Pancreas (tissue), 10 donors: ENCODE measurements around the gene DDX6. TPM values are rescaled to one million over a fixed set of nuclear protein-coding genes. Genes with fewer than 3 reads are reported as not detected.
"Not testable (repeated sequence)": the region's sequence is repeated elsewhere in the genome, so short reads cannot be mapped to it uniquely, and the experiment has no call there.

Experiments used
- ATAC-seq, 4 donors: fragments of 200-7000 bp; cut with Tn5 transposase; one replicate each; pipeline versions ENCODE4 v1.8.0 to v1.9.1; 2020; ENCODE audit warnings: mild to moderate bottlenecking in 4 of 4, moderate library complexity in 4 of 4
- DNase-seq, 6 donors: peaks; one replicate each; pipeline ENCODE4 v3.0.0-alpha.2; 2020
- FAIRE-seq: peaks from 2 replicates; lab custom pipeline; 2012; peaks lifted over from hg19 to GRCh38; lab: Jason Lieb, UNC
- H3K27ac ChIP-seq, 4 donors: fragments of 200-600 bp; sonication (generic); 1 replicate in 3 of 4; 2 replicates in 1 of 4; pipeline versions ENCODE4 v1.5.0 to v1.8.0; 2020
- H3K27me3 ChIP-seq, 4 donors: fragments of 200-600 bp; one replicate each; pipeline ENCODE4 v1.8.0; 2021
- H3K36me3 ChIP-seq, 3 donors: fragments of 200-600 bp; sonication (generic) in 1 of 3; one replicate each; pipeline versions ENCODE4 v1.5.0 to v1.8.0; 2020 to 2021
- H3K4me1 ChIP-seq, 3 donors: fragments of 200-600 bp; one replicate each; pipeline ENCODE4 v1.8.0; 2021
- H3K4me3 ChIP-seq, 4 donors: fragments of 200-600 bp; sonication (generic) in 2 of 4; one replicate each; pipeline versions ENCODE4 v1.5.0 to v1.8.0; 2020 to 2021
- H3K9me3 ChIP-seq, 4 donors: fragments of 200-600 bp; one replicate each; pipeline ENCODE4 v1.8.0; 2021
- CTCF ChIP-seq, 4 donors: fragments of 200-600 bp; sonication (generic) in 3 of 4; IDR thresholded peaks; one replicate each; pipeline versions ENCODE4 v1.5.0 to v1.8.0; 2021; ENCODE audit warnings: antibody characterized with exemption in 4 of 4
- WGBS, 2 donors: extraction: QIAGEN DNeasy Blood & Tissue Kit; methylation state at CpG; one replicate each; pipeline ENCODE4 v1.1.7; 2013; 5-methylcytosine and 5-hydroxymethylcytosine counted together
- intact Hi-C, 3 donors: fragments of 100-400 bp; cut with DNase I; formaldehyde crosslinking; loops; one replicate each; pipeline versions ENCODE4 v1.11.1 to v1.14.2; 2022
- polyA plus RNA-seq, 2 donors: library from polyadenylated mRNA; stranded (reverse); fragments of 200-250 nt; gene quantifications; one replicate each; pipeline ENCODE4 v1.2.3, GENCODE V29; 2013
- total RNA-seq, 6 donors: library from RNA; stranded (reverse); fragmentation: NEBNext Ultra II Directional in 4 of 6; extraction: Animal tissue kit (Norgen Biotek cat#: 25700) in 4 of 6; gene quantifications; one replicate each; pipeline versions ENCODE4 v1.2.1 to v1.2.4, GENCODE V29; 2021 to 2023
- donor health status: healthy with polysubstance abuse.
- donor health status: DM: no; HTN: no; CAD: no; lungs with moderate emphysema.
- donor health status: DM: no; HTN: no; CAD: no.
- donor health status: control.
- donor health status: control.
- donor health status: Bipolar disorder and iron deficiency.
- donor health status: DM: yes; HTN: yes; CAD: no.
- donor health status: DM: no; HTN: no; CAD: no.
- donor health status: DM: no; HTN: no; CAD: no.
- donor health status: DM: yes; HTN: yes; CAD: no.

DDX6 gene
- total and polyA plus RNA-seq, 8 donors, result 16.1 to 74.2 (median 48.4) TPM

DNA sequence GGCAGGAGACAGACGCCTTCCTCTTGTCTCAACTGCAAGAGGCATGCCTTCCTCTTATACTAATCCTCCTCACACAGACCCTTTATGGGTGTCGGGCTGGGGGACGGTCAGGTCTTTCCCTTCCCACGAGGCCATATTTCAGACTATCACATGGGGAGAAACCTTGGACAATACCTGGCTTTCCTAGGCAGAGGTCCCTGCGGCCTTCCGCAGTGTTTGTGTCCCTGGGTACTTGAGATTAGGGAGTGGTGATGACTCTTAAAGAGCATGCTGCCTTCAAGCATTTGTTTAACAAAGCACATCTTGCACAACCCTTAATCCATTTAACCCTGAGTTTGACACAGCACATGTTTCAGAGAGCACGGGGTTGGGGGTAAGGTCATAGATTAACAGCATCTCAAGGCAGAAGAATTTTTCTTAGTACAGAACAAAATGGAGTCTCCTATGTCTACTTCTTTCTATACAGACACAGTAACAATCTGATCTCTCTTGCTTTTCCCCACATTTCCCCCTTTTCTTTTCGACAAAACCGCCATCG lies 69.4 kb downstream of the DDX6 start:
- intact Hi-C loops, H3K4me3 ChIP-seq, H3K36me3 ChIP-seq, H3K4me1 ChIP-seq, DNase-seq, H3K27ac ChIP-seq, H3K9me3 ChIP-seq, FAIRE-seq, ATAC-seq, H3K27me3 ChIP-seq: not testable (repeated sequence)
- 74 to 92% methylated on average over 3 to 8 of the region's 10 CpGs for WGBS, 2 donors

GRCh38 chr11:118720740-118721139 lies 70.2 kb downstream of the DDX6 start:
- H3K9me3 ChIP-seq, H3K27me3 ChIP-seq, intact Hi-C loops, H3K4me3 ChIP-seq, H3K27ac ChIP-seq, H3K4me1 ChIP-seq, ATAC-seq, FAIRE-seq, H3K36me3 ChIP-seq, DNase-seq: not testable (repeated sequence)
- WGBS, 2 donors, result 48 to 55% methylated on average over 7 to 8 of the region's 9 CpGs

- ATAC-seq, DNase-seq, H3K27me3 ChIP-seq, FAIRE-seq, intact Hi-C loops, H3K36me3 ChIP-seq, H3K9me3 ChIP-seq, H3K27ac ChIP-seq, H3K4me3 ChIP-seq: not testable (repeated sequence)
- H3K4me1 ChIP-seq, result peaks cover 0 to 16% (median 4%) of the 10 kb centered on the region in 3 donors
- 83 to 86% methylated on average over 9 to 13 of the region's 13 CpGs for WGBS, 2 donors
These were observed 70.9 kb downstream of the DDX6 start for GRCh38 chr11:118720078-118720477.

GRCh38 chr11:118718562-118718961 lies 72.4 kb downstream of the DDX6 start:
- H3K27ac ChIP-seq, ATAC-seq, intact Hi-C loops, FAIRE-seq, H3K4me3 ChIP-seq, H3K9me3 ChIP-seq, H3K27me3 ChIP-seq, H3K36me3 ChIP-seq, DNase-seq: not testable (repeated sequence)
- WGBS, 2 donors, result 88 to 96% methylated on average over 7 of the region's 7 CpGs
- H3K4me1 ChIP-seq, result peaks cover 0 to 17% (median 4%) of the 10 kb centered on the region in 3 donors

GRCh38 chr11:118717733-118718132 lies 73.2 kb downstream of the DDX6 start:
- H3K27me3 ChIP-seq, intact Hi-C loops, H3K36me3 ChIP-seq, H3K4me3 ChIP-seq, ATAC-seq, FAIRE-seq, H3K9me3 ChIP-seq, DNase-seq, H3K27ac ChIP-seq: not testable (repeated sequence)
- 72 to 78% methylated on average over 3 to 4 of the region's 4 CpGs for WGBS, 2 donors
- peaks cover 0 to 17% (median 4%) of the 10 kb centered on the region in 3 donors for H3K4me1 ChIP-seq

DNA sequence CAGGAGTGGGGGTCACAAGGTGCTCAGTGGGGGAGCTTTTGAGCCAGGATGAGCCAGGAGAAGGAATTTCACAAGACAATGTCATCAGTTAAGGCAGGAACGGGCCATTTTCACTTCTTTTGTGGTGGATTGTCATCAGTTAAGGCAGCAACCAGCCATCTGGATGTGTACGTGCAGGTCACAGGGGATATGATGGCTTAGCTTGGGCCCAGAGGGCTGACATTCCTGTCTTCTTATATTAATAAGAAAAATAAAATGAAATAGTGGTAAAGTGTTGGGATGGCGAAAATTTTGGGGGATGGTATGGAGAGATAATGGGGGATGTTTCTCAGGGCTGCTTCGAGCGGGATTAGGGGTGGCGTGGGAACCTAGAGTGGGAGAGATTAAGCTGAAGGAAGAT lies 73.7 kb downstream of the DDX6 start:
- FAIRE-seq, DNase-seq, H3K4me3 ChIP-seq, H3K36me3 ChIP-seq, intact Hi-C loops, H3K27ac ChIP-seq, H3K27me3 ChIP-seq, H3K9me3 ChIP-seq, ATAC-seq: not testable (repeated sequence)
- WGBS, 2 donors, result 90 to 92% methylated on average over 6 of the region's 6 CpGs
- peaks cover 0 to 17% (median 4%) of the 10 kb centered on the region in 3 donors for H3K4me1 ChIP-seq

- FAIRE-seq, result no peak
- no peak for TF ChIP-seq CTCF (IDR thresholded peaks at IDR 0.05)
- WGBS, 2 donors, result 21 to 23% methylated on average over 4 of the region's 4 CpGs
- peak; percentile 48 to 87 (median 66) for ATAC-seq
- Histone ChIP-seq H3K9me3 (no peaks in the 10 kb centered on the region), H3K36me3 (no peaks in the 10 kb centered on the region), H3K27ac (peak overlapping the region in 2 of 4 donors; percentile 5 to 59), H3K4me3 (no peak overlapping the region), H3K4me1 (peaks cover 0 to 17% (median 4%) of the 10 kb centered on the region in 3 donors), H3K27me3 (no peaks in the 10 kb centered on the region)
- intact Hi-C loops, result no loop called here
- peak in 2 of 6 donors; percentile 17 to 40 for DNase-seq
These were observed 75.1 kb downstream of the DDX6 start for GRCh38 chr11:118715837-118716260.

DNA sequence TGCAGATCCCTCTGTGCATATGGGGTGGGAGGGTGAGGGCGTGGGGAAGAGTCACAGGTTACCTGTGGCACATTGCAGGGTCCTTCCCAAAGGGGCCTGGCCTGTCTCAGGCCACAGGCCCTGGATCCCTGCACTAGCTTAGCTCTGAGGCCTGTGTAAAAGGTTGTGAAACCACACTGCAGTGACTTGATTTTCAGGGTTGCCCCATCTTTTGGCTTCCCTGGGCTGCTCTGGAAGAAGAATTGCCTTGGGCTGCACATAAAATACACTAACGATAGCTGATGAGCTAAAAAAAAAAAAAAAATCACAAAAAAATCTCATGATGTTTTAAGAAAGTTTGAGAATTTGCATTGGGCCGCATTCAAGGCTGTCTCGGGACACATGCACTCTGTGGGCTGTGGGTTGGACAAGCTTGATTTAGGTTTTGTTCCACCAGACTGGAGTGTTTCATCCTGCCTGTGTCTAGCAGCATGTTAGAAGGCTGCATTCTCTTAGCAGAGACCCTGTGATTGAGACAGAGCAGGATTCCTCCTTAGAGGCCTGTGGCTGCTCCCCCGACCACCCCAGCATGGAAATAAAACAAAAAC lies 75.6 kb downstream of the DDX6 start:
- FAIRE-seq (no peak), DNase-seq (peak in 1 of 6 donors; percentile 34), ATAC-seq (peak; percentile 35 to 88 (median 74))
- no peaks in the 10 kb centered on the region for H3K9me3 ChIP-seq
- 37 to 39% methylated on average over 5 of the region's 5 CpGs for WGBS, 2 donors
- H3K27me3 ChIP-seq, result no peaks in the 10 kb centered on the region
- H3K36me3 ChIP-seq, result no peaks in the 10 kb centered on the region
- H3K27ac ChIP-seq, result peak overlapping the region in 2 of 4 donors; percentile 5 to 59
- intact Hi-C loops, result no loop called here
- H3K4me1 ChIP-seq, result peaks cover 0 to 17% (median 4%) of the 10 kb centered on the region in 3 donors
- TF ChIP-seq CTCF (IDR thresholded peaks at IDR 0.05), result no peak
- no peak overlapping the region for H3K4me3 ChIP-seq
